BE2C (cell line): ENCODE results near the gene MALSU1.
A peak's percentile ranks its signal among the peaks of the same experiment; 100 is the strongest.

ENCODE experiments used
- DNase-seq: peaks from one replicate; pipeline ENCODE4 v3.0.0-alpha.2; 2020
- H3K27me3 ChIP-seq: fragments of 250-450 bp; sonication (Bioruptor Pico); 2 replicates; pipeline ENCODE4 v1.5.1; 2020; ENCODE audit warnings: mild to moderate bottlenecking
- H3K36me3 ChIP-seq: fragments of 250-450 bp; sonication (Bioruptor Pico); 2 replicates; pipeline ENCODE4 v1.5.1; 2020; ENCODE audit warnings: mild to moderate bottlenecking
- H3K4me1 ChIP-seq: fragments of 250-450 bp; sonication (Bioruptor Pico); 2 replicates; pipeline ENCODE4 v1.5.1; 2020
- H3K4me3 ChIP-seq: 2 replicates; pipeline ENCODE4 v1.5.1; 2011; ENCODE audit warnings: low read depth, low read length
- H3K9me3 ChIP-seq: fragments of 250-450 bp; sonication (Bioruptor Pico); 2 replicates; pipeline ENCODE4 v1.5.1; 2020
- CTCF ChIP-seq: IDR thresholded peaks from 2 replicates; pipeline ENCODE4 v1.5.1; 2012; ENCODE audit warnings: mild to moderate bottlenecking, low read depth, low read length

The MALSU1 gene

GRCh38 chr7:23272275-23272674 is 26.9 kb upstream of the MALSU1 start:
- Histone ChIP-seq H3K9me3 (no peaks in the 10 kb centered on the region), H3K4me1 (peaks cover 15% of the 10 kb centered on the region), H3K36me3 (no peaks in the 10 kb centered on the region), H3K27me3 (peaks cover 4% of the 10 kb centered on the region), H3K4me3 (no peak overlapping the region)
- DNase-seq: no peak
- no peak for TF ChIP-seq CTCF

- Histone ChIP-seq H3K4me3 (0 out of 2 replicates have a peak overlapping the region, but pooled peaks have one; percentile 10), H3K4me1 (peaks cover 15% of the 10 kb centered on the region), H3K36me3 (no peaks in the 10 kb centered on the region), H3K27me3 (peaks cover 4% of the 10 kb centered on the region), H3K9me3 (no peaks in the 10 kb centered on the region)
- peak; percentile 98 for DNase-seq
- TF ChIP-seq CTCF: peak; percentile 94
Measured at GRCh38 chr7:23273141-23273599, 26.0 kb upstream of the MALSU1 start.

- no peaks in the 10 kb centered on the region for H3K36me3 ChIP-seq
- no peaks in the 10 kb centered on the region for H3K9me3 ChIP-seq
- H3K4me3 ChIP-seq: no peak overlapping the region
- peaks cover 4% of the 10 kb centered on the region for H3K27me3 ChIP-seq
- peak; percentile 34 for DNase-seq
- H3K4me1 ChIP-seq: peaks cover 15% of the 10 kb centered on the region
- no peak for TF ChIP-seq CTCF
Measured at GRCh38 chr7:23275912-23276311, 23.2 kb upstream of the MALSU1 start.

GRCh38 chr7:23276376-23276775 is 22.8 kb upstream of the MALSU1 start:
- peaks cover 15% of the 10 kb centered on the region for H3K4me1 ChIP-seq
- peaks cover 4% of the 10 kb centered on the region for H3K27me3 ChIP-seq
- H3K9me3 ChIP-seq: no peaks in the 10 kb centered on the region
- no peaks in the 10 kb centered on the region for H3K36me3 ChIP-seq
- no peak for DNase-seq
- TF ChIP-seq CTCF: peak; percentile 53
- H3K4me3 ChIP-seq: no peak overlapping the region

- H3K4me3 ChIP-seq: no peak overlapping the region
- no peaks in the 10 kb centered on the region for H3K36me3 ChIP-seq
- no peaks in the 10 kb centered on the region for H3K9me3 ChIP-seq
- H3K4me1 ChIP-seq: peaks cover 15% of the 10 kb centered on the region
- H3K27me3 ChIP-seq: peaks cover 3% of the 10 kb centered on the region
- DNase-seq: no peak
- no peak for TF ChIP-seq CTCF
Measured at GRCh38 chr7:23276947-23277346, 22.2 kb upstream of the MALSU1 start.

GRCh38 chr7:23277359-23277989 is 21.7 kb upstream of the MALSU1 start:
- TF ChIP-seq CTCF: peak; percentile 91
- DNase-seq: peak; percentile 56
- Histone ChIP-seq H3K4me1 (peaks cover 15% of the 10 kb centered on the region), H3K4me3 (no peak overlapping the region), H3K27me3 (no peaks in the 10 kb centered on the region; the same call in 1 of the 2 replicates), H3K36me3 (no peaks in the 10 kb centered on the region), H3K9me3 (no peaks in the 10 kb centered on the region)
